Activated naive CD4-positive, alpha-beta T cell treated with anti-CD3 and anti-CD28 coated beads, Interleukin-2, amount 50 U/mL, for 72 hours (primary cell): ENCODE measurements around the gene C11orf97. TPM values are rescaled to one million over a fixed set of nuclear protein-coding genes. Genes with fewer than 3 reads are reported as not detected.
"Not testable (repeated sequence)": the region's sequence is repeated elsewhere in the genome, so short reads cannot be mapped to it uniquely, and the experiment has no call there.

Experiments
- ATAC-seq, 2 donors: fragments of 150-1000 bp; cut with Tn5 transposase; 2 replicates each; pipeline ENCODE4 v1.10.0; 2021; ENCODE audit warnings: mild to moderate bottlenecking in 2 of 2, moderate library complexity in 2 of 2
- DNase-seq, 2 donors: peaks; one replicate each; pipeline ENCODE4 v3.0.0; 2021 to 2022; ENCODE audit warnings: low spot score in 2 of 2
- H3K27ac Mint-ChIP-seq, 2 donors: one replicate each; pipeline ENCODE4 v1.8.0; 2022; ENCODE audit warnings: mild to moderate bottlenecking in 2 of 2, mixed read lengths in 2 of 2
- H3K36me3 Mint-ChIP-seq, 2 donors: one replicate each; pipeline ENCODE4 v1.8.0; 2022; ENCODE audit warnings: mixed read lengths in 2 of 2
- H3K9me3 Mint-ChIP-seq, 2 donors: one replicate each; pipeline ENCODE4 v1.8.0; 2022; ENCODE audit warnings: mixed read lengths in 2 of 2
- total RNA-seq, 2 donors: library from RNA; stranded (reverse); gene quantifications; one replicate each; pipeline ENCODE4 v1.2.3, GENCODE V29; 2022

C11orf97 gene
- total RNA-seq, 2 donors from 2014 or later = not detected

- Mint-ChIP-seq H3K9me3 (peaks cover 0 to 5% of the 10 kb centered on the region in 2 donors), H3K27ac (no peak within 1 kb of the TSS), H3K36me3 (no peaks in the 10 kb centered on the region)
- no peak for DNase-seq
- ATAC-seq = no peak
Observed at GRCh38 chr11:94567181-94567670, 55.0 kb downstream of the C11orf97 start, which contains the start of gene PIWIL4. TSS of gene PIWIL4 (plus strand) at chr11:94567368. CDS start at chr11:94567519, 151 bp downstream.

GRCh38 chr11:94568200-94568599 lies 55.9 kb downstream of the C11orf97 start:
- Mint-ChIP-seq H3K9me3 (peaks cover 0 to 5% of the 10 kb centered on the region in 2 donors), H3K27ac (no peak overlapping the region), H3K36me3 (no peaks in the 10 kb centered on the region)
- DNase-seq (no peak), ATAC-seq (no peak)

GRCh38 chr11:94568717-94569116 lies 56.5 kb downstream of the C11orf97 start:
- no peak for DNase-seq
- no peak overlapping the region for H3K27ac Mint-ChIP-seq

GRCh38 chr11:94572975-94573374 lies 60.7 kb downstream of the C11orf97 start:
- not testable (repeated sequence) for H3K27ac Mint-ChIP-seq, DNase-seq, H3K9me3 Mint-ChIP-seq, H3K36me3 Mint-ChIP-seq, ATAC-seq

More at GRCh38 chr11:94568717-94569116, 56.5 kb downstream of the C11orf97 start:
- peaks cover 0 to 5% of the 10 kb centered on the region in 2 donors for H3K9me3 Mint-ChIP-seq
- ATAC-seq = no peak
- no peaks in the 10 kb centered on the region for H3K36me3 Mint-ChIP-seq

- Mint-ChIP-seq H3K36me3 (no peaks in the 10 kb centered on the region), H3K9me3 (no peaks in the 10 kb centered on the region), H3K27ac (no peak overlapping the region)
- no peak for ATAC-seq
- no peak for DNase-seq
Observed at GRCh38 chr11:94574193-94574961, 62.1 kb downstream of the C11orf97 start.

GRCh38 chr11:94576306-94576705 lies 64.0 kb downstream of the C11orf97 start:
- DNase-seq = no peak
- no peaks in the 10 kb centered on the region for H3K9me3 Mint-ChIP-seq
- no peak overlapping the region for H3K27ac Mint-ChIP-seq
- no peaks in the 10 kb centered on the region for H3K36me3 Mint-ChIP-seq
- no peak for ATAC-seq

GRCh38 chr11:94577841-94578240 lies 65.6 kb downstream of the C11orf97 start:
- Mint-ChIP-seq H3K27ac (no peak overlapping the region), H3K9me3 (no peaks in the 10 kb centered on the region), H3K36me3 (no peaks in the 10 kb centered on the region)
- DNase-seq (no peak), ATAC-seq (no peak)

Other genes starting within 250 kb of the C11orf97 start
- gene IZUMO1R, start 207.9 kb upstream of the C11orf97 start, total RNA-seq = not detected
- gene GPR83, start 111.0 kb upstream of the C11orf97 start, total RNA-seq = under 1 TPM in 1 of 2 donors, not detected in 1; 0.11 TPM
- gene MRE11, start 18.6 kb upstream of the C11orf97 start, total RNA-seq = 10 to 100 TPM; 50.7 to 53.1 TPM
- 10 to 100 TPM; 18.1 to 22.8 TPM for gene ANKRD49, start 18.5 kb upstream of the C11orf97 start, total RNA-seq
- 1 to 10 TPM; 2.7 to 5.4 TPM for gene FUT4, start 31.5 kb downstream of the C11orf97 start, total RNA-seq
- under 1 TPM; 0.16 to 0.35 TPM for gene PIWIL4, start 54.9 kb downstream of the C11orf97 start, total RNA-seq